Memory B cell (primary cell): ENCODE data around the gene GREB1.

Source experiments
- ATAC-seq: fragments of 150-1000 bp; cut with Tn5 transposase; 2 replicates; pipeline ENCODE4 v1.10.0; 2021; ENCODE audit warnings: low read depth, mild to moderate bottlenecking, moderate library complexity
- DNase-seq, 2 donors: peaks; one replicate each; pipeline ENCODE4 v3.0.0; 2022; ENCODE audit warnings: low spot score in 2 of 2
- H3K27ac Mint-ChIP-seq: one replicate; pipeline ENCODE4 v1.8.0; 2022; ENCODE audit warnings: mild to moderate bottlenecking, moderate library complexity, mixed read lengths
- H3K27me3 Mint-ChIP-seq: one replicate; pipeline ENCODE4 v1.8.0; 2022; ENCODE audit warnings: mixed read lengths
- H3K36me3 Mint-ChIP-seq: one replicate; pipeline ENCODE4 v1.8.0; 2022; ENCODE audit warnings: mild to moderate bottlenecking, mixed read lengths
- H3K4me1 Mint-ChIP-seq: one replicate; pipeline ENCODE4 v1.8.0; 2022; ENCODE audit warnings: mixed read lengths
- H3K4me3 Mint-ChIP-seq: one replicate; pipeline ENCODE4 v1.8.0; 2022; ENCODE audit warnings: mild to moderate bottlenecking, moderate library complexity, mixed read lengths
- H3K9me3 Mint-ChIP-seq: one replicate; pipeline ENCODE4 v1.8.0; 2022; ENCODE audit warnings: mixed read lengths

GREB1 gene

GRCh38 chr2:11554399-11554716 lies 20.5 kb downstream of the GREB1 start:
- ATAC-seq (no peak), DNase-seq (no peak)
- H3K36me3 Mint-ChIP-seq = peaks cover 2% of the 10 kb centered on the region
- peaks cover 9% of the 10 kb centered on the region for H3K27me3 Mint-ChIP-seq
- H3K4me3 Mint-ChIP-seq = no peak overlapping the region
- H3K4me1 Mint-ChIP-seq = peaks cover 4% of the 10 kb centered on the region
- no peak overlapping the region for H3K27ac Mint-ChIP-seq
- peaks cover 6% of the 10 kb centered on the region for H3K9me3 Mint-ChIP-seq

- Mint-ChIP-seq H3K4me1 (peaks cover 4% of the 10 kb centered on the region), H3K36me3 (no peaks in the 10 kb centered on the region), H3K27me3 (peaks cover 11% of the 10 kb centered on the region), H3K9me3 (no peaks in the 10 kb centered on the region), H3K4me3 (no peak overlapping the region), H3K27ac (no peak overlapping the region)
- ATAC-seq (no peak), DNase-seq (no peak)
These were observed 22.4 kb downstream of the GREB1 start for GRCh38 chr2:11556101-11556806.

- ATAC-seq (no peak), DNase-seq (no peak)
- Mint-ChIP-seq H3K36me3 (no peaks in the 10 kb centered on the region), H3K27me3 (peaks cover 11% of the 10 kb centered on the region), H3K4me1 (peaks cover 4% of the 10 kb centered on the region), H3K4me3 (no peak overlapping the region), H3K9me3 (no peaks in the 10 kb centered on the region), H3K27ac (no peak overlapping the region)
These were observed 24.5 kb downstream of the GREB1 start for GRCh38 chr2:11558214-11558886.

- Mint-ChIP-seq H3K4me1 (peaks cover 2% of the 10 kb centered on the region), H3K9me3 (no peaks in the 10 kb centered on the region), H3K27me3 (peaks cover 10% of the 10 kb centered on the region), H3K36me3 (no peaks in the 10 kb centered on the region), H3K4me3 (no peak overlapping the region), H3K27ac (no peak overlapping the region)
- DNase-seq (no peak), ATAC-seq (no peak)
These were observed 25.4 kb downstream of the GREB1 start for GRCh38 chr2:11559066-11559785.

GRCh38 chr2:11559786-11560155 lies 25.9 kb downstream of the GREB1 start:
- no peaks in the 10 kb centered on the region for H3K36me3 Mint-ChIP-seq
- H3K4me1 Mint-ChIP-seq = no peaks in the 10 kb centered on the region
- no peak overlapping the region for H3K27ac Mint-ChIP-seq
- ATAC-seq = no peak
- peaks cover 10% of the 10 kb centered on the region for H3K27me3 Mint-ChIP-seq
- H3K9me3 Mint-ChIP-seq = no peaks in the 10 kb centered on the region
- DNase-seq = no peak
- H3K4me3 Mint-ChIP-seq = no peak overlapping the region

- ATAC-seq = no peak
- Mint-ChIP-seq H3K27me3 (peaks cover 10% of the 10 kb centered on the region), H3K27ac (no peak overlapping the region), H3K4me1 (no peaks in the 10 kb centered on the region), H3K9me3 (no peaks in the 10 kb centered on the region), H3K36me3 (no peaks in the 10 kb centered on the region), H3K4me3 (no peak overlapping the region)
- no peak for DNase-seq
These were observed 27.0 kb downstream of the GREB1 start for GRCh38 chr2:11560806-11561205.

GRCh38 chr2:11562011-11562410 lies 28.2 kb downstream of the GREB1 start:
- Mint-ChIP-seq H3K9me3 (no peaks in the 10 kb centered on the region), H3K4me3 (no peak overlapping the region), H3K27ac (no peak overlapping the region), H3K4me1 (no peaks in the 10 kb centered on the region), H3K36me3 (no peaks in the 10 kb centered on the region), H3K27me3 (peaks cover 10% of the 10 kb centered on the region)
- no peak for ATAC-seq
- DNase-seq = no peak

GRCh38 chr2:11562476-11562875 lies 28.6 kb downstream of the GREB1 start:
- Mint-ChIP-seq H3K4me1 (no peaks in the 10 kb centered on the region), H3K9me3 (no peaks in the 10 kb centered on the region), H3K36me3 (no peaks in the 10 kb centered on the region), H3K4me3 (no peak overlapping the region), H3K27me3 (peaks cover 10% of the 10 kb centered on the region), H3K27ac (no peak overlapping the region)
- ATAC-seq = no peak
- DNase-seq = no peak

- Mint-ChIP-seq H3K36me3 (no peaks in the 10 kb centered on the region), H3K4me3 (no peak overlapping the region), H3K4me1 (no peaks in the 10 kb centered on the region), H3K27ac (no peak overlapping the region), H3K27me3 (peaks cover 16% of the 10 kb centered on the region), H3K9me3 (no peaks in the 10 kb centered on the region)
- ATAC-seq = no peak
- no peak for DNase-seq
These were observed 30.2 kb downstream of the GREB1 start for GRCh38 chr2:11563784-11564666.

GRCh38 chr2:11564816-11565567 lies 31.1 kb downstream of the GREB1 start:
- H3K27ac Mint-ChIP-seq = no peak overlapping the region
- peaks cover 12% of the 10 kb centered on the region for H3K27me3 Mint-ChIP-seq
- no peak for ATAC-seq
- H3K9me3 Mint-ChIP-seq = no peaks in the 10 kb centered on the region
- DNase-seq = no peak
- H3K36me3 Mint-ChIP-seq = no peaks in the 10 kb centered on the region
- H3K4me1 Mint-ChIP-seq = no peaks in the 10 kb centered on the region
- no peak overlapping the region for H3K4me3 Mint-ChIP-seq

- H3K27me3 Mint-ChIP-seq = peaks cover 10% of the 10 kb centered on the region
These were observed 32.5 kb downstream of the GREB1 start for GRCh38 chr2:11566383-11566782.

GRCh38 chr2:11567631-11568031 lies 33.8 kb downstream of the GREB1 start:
- H3K27me3 Mint-ChIP-seq = peaks cover 10% of the 10 kb centered on the region
- no peak for ATAC-seq
- DNase-seq = no peak
- no peaks in the 10 kb centered on the region for H3K36me3 Mint-ChIP-seq
- H3K4me1 Mint-ChIP-seq = no peaks in the 10 kb centered on the region
- no peak overlapping the region for H3K4me3 Mint-ChIP-seq
- H3K9me3 Mint-ChIP-seq = no peaks in the 10 kb centered on the region
- H3K27ac Mint-ChIP-seq = no peak overlapping the region

More at GRCh38 chr2:11566383-11566782, 32.5 kb downstream of the GREB1 start:
- Mint-ChIP-seq H3K27ac (no peak overlapping the region), H3K4me1 (no peaks in the 10 kb centered on the region), H3K36me3 (no peaks in the 10 kb centered on the region), H3K4me3 (no peak overlapping the region), H3K9me3 (no peaks in the 10 kb centered on the region)
- no peak for ATAC-seq
- DNase-seq = no peak

- Mint-ChIP-seq H3K27me3 (peaks cover 10% of the 10 kb centered on the region), H3K36me3 (no peaks in the 10 kb centered on the region), H3K4me1 (no peaks in the 10 kb centered on the region), H3K4me3 (no peak overlapping the region), H3K27ac (no peak overlapping the region), H3K9me3 (no peaks in the 10 kb centered on the region)
- DNase-seq (no peak), ATAC-seq (no peak)
These were observed 34.6 kb downstream of the GREB1 start for GRCh38 chr2:11568436-11568835.
